Hematopoietic multipotent progenitor cell treated with erythropoietin and hydrocortisone succinate and interleukin-3 and kit ligand, for 17 days (in vitro differentiated cells): ENCODE results near the gene STK32C.

Experiments used
- DNase-seq: peaks from one replicate; pipeline ENCODE4 v3.0.0-alpha.2; 2015; ENCODE audit warnings: low spot score

The STK32C gene

GRCh38 chr10:132198381-132199181 is 109.2 kb downstream of the STK32C start:
- no peak for DNase-seq

- DNase-seq, result no peak
Measured at GRCh38 chr10:132198068-132198370, 109.7 kb downstream of the STK32C start.

- no peak for DNase-seq
Measured at GRCh38 chr10:132197271-132198067, 110.3 kb downstream of the STK32C start.

DNA sequence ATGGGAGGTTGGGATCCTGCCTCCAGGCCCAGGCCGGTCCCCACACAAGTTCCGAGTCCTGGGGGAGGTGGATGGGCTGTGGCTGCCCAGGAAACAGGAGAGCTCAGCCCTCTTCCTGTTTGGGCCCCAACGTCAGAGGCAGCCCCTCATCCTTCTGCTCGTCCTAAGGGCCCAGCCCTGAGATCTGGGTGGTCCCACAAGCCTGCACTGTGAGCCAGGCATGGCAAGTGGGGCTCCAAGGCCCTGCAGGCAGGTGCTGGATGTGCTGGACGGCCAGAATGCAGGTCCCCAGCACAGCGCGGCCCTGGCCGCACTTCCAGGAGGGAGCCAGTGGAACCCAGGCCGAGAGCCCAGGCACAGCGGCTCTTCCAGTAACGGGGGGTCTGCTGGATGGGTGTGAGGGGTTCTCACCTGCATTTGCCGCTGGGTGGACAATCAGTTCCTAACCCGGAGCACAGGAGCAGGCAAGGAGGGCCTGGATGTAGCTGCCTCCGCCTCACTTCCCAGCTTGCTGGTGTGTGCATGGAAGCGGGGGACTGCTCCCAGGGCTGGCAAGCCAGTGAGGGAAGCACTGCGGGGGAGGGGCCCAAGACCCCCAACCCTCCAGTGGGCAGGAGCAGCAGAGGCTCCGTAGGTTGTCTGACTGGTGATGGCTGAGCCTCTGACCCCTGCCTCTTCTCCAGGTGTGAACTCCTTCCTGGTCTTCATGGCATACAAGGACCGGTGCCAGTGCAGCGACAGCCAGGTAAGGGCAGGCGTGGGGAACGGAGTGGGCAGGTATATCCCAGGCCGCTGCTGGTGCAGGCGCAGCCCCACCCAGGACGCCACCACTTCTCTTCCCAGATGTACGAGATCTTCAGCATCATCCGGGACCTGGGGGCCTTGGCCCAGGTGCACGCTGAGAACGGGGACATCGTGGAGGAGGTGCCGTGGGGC is 111.3 kb downstream of the STK32C start:
- no peak for DNase-seq

GRCh38 chr10:132195366-132196075 is 112.2 kb downstream of the STK32C start:
- DNase-seq, result no peak

DNA sequence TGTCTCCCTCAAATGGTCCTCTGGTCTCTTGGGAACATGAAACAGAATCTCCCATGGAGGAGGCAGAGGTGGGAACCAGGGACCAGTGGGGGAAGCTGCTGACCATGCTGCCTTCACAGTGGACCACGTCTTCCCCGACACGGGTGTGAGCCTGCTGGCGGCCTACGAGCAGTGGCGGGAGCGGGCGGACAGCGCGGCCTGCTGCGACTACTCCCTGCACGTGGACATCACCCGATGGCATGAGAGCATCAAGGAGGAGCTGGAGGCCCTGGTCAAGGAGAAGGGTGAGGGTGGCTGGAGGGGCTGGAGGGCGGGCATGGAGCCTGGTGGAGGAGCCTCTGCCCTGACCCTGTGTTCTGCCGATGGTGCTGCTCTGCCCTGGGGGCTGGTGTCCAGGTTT is 113.0 kb downstream of the STK32C start:
- no peak for DNase-seq

- no peak for DNase-seq
Measured at GRCh38 chr10:132193907-132194552, 113.7 kb downstream of the STK32C start.

GRCh38 chr10:132192991-132193665 is 114.6 kb downstream of the STK32C start:
- DNase-seq, result no peak

GRCh38 chr10:132192076-132192975 is 115.4 kb downstream of the STK32C start:
- no peak for DNase-seq

DNA sequence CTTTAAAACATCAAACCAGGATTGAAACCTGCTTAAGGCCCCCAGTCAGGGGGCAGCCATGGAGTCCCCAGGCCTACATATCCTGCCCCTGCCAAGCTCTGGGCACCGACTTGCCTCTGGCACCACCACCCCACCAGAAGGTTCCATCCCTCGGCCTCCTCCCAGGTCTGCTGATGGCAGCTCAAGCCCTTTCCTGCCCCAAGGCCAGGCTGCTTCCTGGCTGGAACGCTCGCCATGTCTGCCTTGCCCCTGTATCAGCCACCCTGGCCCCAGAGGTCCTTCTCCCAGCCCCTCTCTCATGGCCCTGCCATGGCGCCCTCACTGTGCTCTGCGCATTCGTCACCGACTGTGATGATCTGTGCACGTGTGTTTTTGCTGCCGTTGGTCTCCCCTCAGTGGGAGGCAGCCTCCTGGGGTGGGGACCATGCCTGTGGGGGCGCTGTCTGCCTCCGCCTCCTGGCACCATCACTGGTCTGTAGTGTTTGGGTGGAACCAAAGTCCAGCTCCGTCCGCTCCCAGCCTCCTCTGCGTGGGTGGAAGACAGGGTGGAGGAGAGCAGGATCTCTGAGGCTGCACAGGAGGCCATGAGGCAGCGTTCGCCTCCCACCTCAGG is 117.8 kb downstream of the STK32C start:
- no peak for DNase-seq

DNA sequence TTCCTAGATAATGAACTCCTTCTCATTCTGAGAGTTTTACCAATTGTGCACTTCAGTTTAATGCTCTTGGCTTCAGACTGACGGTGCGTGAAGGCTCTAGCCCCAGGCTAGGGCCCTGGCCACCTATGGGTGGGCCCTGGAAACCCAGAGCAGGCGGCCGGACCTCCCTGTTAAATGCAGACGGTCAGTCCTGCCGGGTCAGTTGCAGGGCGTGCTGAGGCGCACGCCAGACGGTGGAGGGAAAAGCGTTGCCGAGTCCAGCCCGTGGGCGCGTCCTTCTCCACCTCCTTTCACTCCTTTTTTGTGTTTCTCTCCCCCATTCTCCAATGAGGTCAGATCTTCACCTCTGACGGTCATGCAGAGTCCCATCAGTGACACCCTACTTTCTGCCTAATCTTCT is 118.7 kb downstream of the STK32C start:
- no peak for DNase-seq

DNA sequence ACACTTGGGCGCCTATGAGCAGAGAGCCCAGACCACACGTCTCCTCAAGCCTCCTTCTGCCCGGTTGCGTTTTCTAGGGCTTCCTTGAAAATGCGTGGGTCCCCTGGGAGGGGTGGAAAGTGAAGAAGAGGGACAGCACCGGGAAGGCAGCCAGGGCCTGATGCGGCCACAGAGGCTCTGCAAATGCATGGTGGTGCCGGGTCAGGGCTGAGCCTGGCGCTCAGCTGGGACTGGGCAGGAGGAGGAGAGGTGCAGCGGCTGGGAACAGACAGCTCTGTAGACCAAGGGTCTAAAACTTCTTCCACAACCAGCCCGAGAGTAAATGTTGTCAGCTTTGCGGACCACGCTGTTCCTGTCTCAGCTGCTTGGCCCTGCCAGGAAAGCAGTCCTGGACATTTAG is 119.4 kb downstream of the STK32C start:
- DNase-seq, result no peak

DNA sequence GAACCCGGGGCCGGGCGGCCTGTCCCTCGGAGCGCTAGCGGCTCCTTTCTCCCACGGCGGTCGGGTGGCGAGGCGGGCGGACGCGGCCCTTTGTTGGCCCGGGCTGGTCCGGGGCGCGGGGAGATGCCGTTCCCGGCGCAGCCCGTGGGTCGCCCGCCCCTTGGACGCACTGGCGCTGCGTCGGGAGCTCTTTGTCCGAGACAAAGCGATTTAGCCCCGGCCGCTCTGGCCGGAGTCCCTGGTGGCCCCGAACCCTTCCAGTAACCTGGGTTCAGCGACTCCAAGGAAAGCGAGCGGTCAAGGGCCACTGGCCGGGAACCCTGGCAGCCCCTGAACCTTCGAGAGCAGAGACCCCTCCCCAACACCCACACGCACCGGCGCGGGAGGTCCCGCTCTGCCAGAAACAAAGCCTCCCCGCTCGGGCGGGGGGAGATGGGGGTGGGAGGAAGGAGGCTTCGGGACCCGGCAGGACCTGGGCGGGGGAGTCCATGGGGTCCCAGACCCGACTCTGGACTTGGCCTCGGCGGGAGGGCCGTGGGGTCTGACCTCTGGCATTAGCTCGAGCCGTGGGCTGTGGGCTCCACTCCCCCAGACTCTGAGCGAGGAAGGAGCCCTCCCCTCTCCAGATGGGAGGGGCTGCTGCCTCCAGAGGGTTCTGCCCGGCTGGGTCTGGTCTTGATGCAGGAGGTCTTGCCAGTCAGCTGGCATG is 120.2 kb downstream of the STK32C start:
- DNase-seq, result no peak

DNA sequence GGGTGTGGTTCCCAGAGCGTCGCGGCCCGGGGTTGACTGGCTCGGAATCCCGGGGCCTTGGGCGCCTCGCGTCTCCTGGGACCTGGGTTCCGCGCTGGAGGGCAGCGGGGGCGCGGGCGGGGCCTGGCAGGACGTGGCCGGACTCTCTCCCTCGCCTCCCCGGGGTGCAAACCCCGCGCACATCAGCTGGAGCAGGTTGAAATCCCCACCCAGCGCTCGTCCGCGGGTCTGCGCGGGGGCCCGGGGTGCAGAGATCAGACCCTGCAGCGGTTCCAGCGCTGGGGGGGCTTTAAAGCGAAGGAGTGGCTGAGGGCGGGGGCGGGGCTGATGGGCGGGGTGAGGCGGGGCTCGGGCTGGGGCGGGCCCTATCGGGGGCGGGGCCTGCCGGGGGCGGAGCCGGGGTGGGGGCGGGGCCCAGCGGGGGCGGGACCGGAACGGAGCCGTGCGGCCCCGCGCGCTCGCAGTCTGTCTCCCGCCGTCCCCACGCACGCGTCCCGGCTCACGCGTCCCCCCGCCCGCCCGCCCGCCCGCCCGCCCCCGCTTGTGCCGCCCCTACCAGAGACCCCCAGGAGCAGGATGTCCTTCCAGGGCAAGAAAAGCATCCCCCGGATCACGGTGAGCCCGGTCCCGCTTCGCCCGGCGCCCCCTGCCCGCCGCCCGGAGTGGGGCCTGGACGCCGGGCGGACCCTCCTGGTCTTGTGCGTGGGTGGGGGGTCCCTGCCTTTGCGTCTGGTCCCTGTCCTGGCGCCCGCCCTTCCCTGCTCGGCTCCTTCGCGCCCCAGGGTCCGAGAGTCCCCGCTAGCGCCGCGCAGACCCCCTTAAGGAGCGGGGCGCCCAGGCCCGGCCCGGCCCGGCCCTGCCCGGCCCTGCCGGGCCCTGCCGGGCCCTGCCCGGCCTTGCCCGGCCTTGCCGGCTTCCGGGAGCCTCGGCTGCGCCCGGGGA is 121.0 kb downstream of the STK32C start, which contains the start of gene DPYSL4:
DPYSL4 (plus strand) TSS at position 461 of the 942 bp plus-strand sequence; CDS start at position 577, 116 bp downstream.
- no peak for DNase-seq

DNA sequence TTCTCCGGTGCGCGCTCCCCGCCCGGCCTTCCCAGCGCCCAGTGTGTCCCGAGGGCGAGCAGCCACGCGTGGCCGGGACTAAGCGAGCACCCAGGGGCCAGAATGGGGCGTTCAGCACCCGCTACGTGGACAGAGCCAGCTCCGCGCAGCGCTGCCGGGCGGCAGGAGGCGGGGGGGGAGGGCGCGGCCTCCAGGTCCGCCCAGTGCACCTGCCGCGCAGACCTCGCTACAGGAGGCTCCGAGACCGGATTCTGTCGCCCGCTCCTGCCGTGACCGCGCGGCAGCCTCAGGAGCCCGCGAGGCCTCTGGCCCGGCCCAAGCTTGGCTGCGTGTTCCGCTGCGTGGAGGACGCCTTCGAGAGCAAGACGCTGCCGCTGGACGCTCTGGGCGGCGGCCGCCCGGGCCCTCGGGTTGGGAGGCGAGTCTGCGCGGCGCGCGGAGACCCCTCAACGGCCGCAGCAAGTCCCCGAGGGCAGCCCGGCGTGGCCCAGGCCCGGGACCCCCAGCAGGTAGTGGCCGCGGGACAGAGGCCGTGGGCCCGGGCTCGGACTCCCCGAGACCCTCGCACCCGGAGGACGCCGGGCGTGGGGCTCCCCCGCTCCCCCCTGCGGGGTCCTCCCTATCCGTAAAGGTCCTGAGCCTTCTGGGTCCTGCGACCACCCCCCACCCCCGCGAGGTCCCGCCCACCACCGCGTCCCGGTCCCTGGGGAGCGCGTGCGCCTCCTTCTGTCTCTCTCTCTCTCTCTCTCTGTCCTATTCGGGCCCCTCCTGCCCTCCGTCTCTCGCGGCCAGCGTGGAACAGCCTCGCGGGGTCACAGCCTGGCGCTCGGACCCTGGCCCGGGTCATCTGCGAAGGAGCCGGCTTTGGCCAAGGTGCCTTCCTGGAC is 121.9 kb downstream of the STK32C start:
- no peak for DNase-seq
